Epidermal melanocyte (primary cell): ENCODE data around the gene OBSCN.
A peak's percentile ranks its signal among the peaks of the same experiment; 100 is the strongest.
"Not testable (repeated sequence)": the region's sequence is repeated elsewhere in the genome, so short reads cannot be mapped to it uniquely, and the experiment has no call there.

Experiments used
- DNase-seq: peaks from one replicate; pipeline ENCODE4 v3.0.0; 2011; ENCODE audit warnings: low spot score; ENCODE audit not compliant: insufficient read length

Gene OBSCN

GRCh38 chr1:228256626-228257375 is 49.0 kb downstream of the OBSCN start:
- no peak for DNase-seq

GRCh38 chr1:228258486-228258885 is 50.6 kb downstream of the OBSCN start:
- DNase-seq, result no peak

GRCh38 chr1:228259368-228259894 is 51.6 kb downstream of the OBSCN start:
- DNase-seq, result no peak

- no peak for DNase-seq
These were observed 52.1 kb downstream of the OBSCN start for GRCh38 chr1:228259951-228260350.

GRCh38 chr1:228261706-228262105 is 53.9 kb downstream of the OBSCN start:
- no peak for DNase-seq

- no peak for DNase-seq
These were observed 54.6 kb downstream of the OBSCN start for GRCh38 chr1:228262475-228262874.

GRCh38 chr1:228263636-228264035 is 55.8 kb downstream of the OBSCN start:
- no peak for DNase-seq

- no peak for DNase-seq
These were observed 56.4 kb downstream of the OBSCN start for GRCh38 chr1:228264090-228264829.

GRCh38 chr1:228265167-228265566 is 57.3 kb downstream of the OBSCN start:
- no peak for DNase-seq

- DNase-seq, result peak; percentile 13
These were observed 60.4 kb downstream of the OBSCN start for GRCh38 chr1:228267962-228268880.

- peak; percentile 20 for DNase-seq
These were observed 61.0 kb downstream of the OBSCN start for GRCh38 chr1:228268881-228269265.

GRCh38 chr1:228269431-228269830 is 61.6 kb downstream of the OBSCN start:
- DNase-seq, result not testable (repeated sequence)

- DNase-seq, result no peak
These were observed 62.2 kb downstream of the OBSCN start for GRCh38 chr1:228270032-228270431.

GRCh38 chr1:228271701-228272251 is 63.9 kb downstream of the OBSCN start:
- DNase-seq, result peak; percentile 6

- DNase-seq, result no peak
These were observed 64.5 kb downstream of the OBSCN start for GRCh38 chr1:228272331-228272791.

GRCh38 chr1:228272831-228273571 is 65.2 kb downstream of the OBSCN start:
- no peak for DNase-seq

GRCh38 chr1:228273720-228274451 is 66.0 kb downstream of the OBSCN start:
- DNase-seq, result no peak

GRCh38 chr1:228274452-228275178 is 66.8 kb downstream of the OBSCN start:
- DNase-seq, result no peak

- DNase-seq, result no peak
These were observed 67.3 kb downstream of the OBSCN start for GRCh38 chr1:228275179-228275429.
